Measurements from ENCODE around the gene BCL11A. TPM values are rescaled to one million over a fixed set of nuclear protein-coding genes. Genes with fewer than 3 reads are reported as not detected.

Gene BCL11A
- total RNA-seq, 1 donor from 2014 or later = 6.7 TPM

DNA sequence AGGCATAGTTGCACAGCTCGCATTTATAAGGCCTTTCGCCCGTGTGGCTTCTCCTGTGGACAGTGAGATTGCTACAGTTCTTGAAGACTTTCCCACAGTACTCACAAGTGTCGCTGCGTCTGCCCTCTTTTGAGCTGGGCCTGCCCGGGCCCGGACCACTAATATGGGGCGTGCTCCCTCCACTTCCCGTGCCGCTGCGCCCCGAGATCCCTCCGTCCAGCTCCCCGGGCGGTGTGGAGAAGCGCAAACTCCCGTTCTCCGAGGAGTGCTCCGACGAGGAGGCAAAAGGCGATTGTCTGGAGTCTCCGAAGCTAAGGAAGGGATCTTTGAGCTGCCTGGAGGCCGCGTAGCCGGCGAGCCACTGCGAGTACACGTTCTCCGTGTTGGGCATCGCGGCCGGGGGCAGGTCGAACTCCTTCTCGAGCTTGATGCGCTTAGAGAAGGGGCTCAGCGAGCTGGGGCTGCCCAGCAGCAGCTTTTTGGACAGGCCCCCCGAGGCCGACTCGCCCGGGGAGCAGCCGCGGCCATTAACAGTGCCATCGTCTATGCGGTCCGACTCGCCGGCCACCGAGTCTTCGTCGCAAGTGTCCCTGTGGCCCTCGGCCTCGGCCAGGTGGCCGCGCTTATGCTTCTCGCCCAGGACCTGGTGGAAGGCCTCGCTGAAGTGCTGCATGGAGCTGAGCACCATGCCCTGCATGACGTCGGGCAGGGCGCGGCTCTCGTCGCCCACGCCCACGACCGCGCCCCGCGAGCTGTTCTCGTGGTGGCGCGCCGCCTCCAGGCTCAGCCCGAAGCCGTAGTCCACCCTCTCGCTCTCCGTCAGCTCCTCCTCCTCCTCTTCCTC, 92.7 kb downstream of the BCL11A start:
- TF ChIP-seq, protein P1, sequence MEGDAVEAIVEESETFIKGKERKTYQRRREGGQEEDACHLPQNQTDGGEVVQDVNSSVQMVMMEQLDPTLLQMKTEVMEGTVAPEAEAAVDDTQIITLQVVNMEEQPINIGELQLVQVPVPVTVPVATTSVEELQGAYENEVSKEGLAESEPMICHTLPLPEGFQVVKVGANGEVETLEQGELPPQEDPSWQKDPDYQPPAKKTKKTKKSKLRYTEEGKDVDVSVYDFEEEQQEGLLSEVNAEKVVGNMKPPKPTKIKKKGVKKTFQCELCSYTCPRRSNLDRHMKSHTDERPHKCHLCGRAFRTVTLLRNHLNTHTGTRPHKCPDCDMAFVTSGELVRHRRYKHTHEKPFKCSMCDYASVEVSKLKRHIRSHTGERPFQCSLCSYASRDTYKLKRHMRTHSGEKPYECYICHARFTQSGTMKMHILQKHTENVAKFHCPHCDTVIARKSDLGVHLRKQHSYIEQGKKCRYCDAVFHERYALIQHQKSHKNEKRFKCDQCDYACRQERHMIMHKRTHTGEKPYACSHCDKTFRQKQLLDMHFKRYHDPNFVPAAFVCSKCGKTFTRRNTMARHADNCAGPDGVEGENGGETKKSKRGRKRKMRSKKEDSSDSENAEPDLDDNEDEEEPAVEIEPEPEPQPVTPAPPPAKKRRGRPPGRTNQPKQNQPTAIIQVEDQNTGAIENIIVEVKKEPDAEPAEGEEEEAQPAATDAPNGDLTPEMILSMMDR (IDR thresholded peaks at IDR 0.05; ENCODE audit: insufficient read depth, low read length, poor library complexity, severe bottlenecking) = no peak
- Histone ChIP-seq H3K36me3 (ENCODE audit: control insufficient read depth, insufficient read depth, low read length) (no peaks in the 10 kb centered on the region), H3K4me3 (ENCODE audit: low read depth, low read length) (no peak overlapping the region), H3K27me3 (ENCODE audit: control insufficient read depth, insufficient read depth, low read length) (no peaks in the 10 kb centered on the region)
- no peak for DNase-seq (ENCODE audit: low read depth)

DNA sequence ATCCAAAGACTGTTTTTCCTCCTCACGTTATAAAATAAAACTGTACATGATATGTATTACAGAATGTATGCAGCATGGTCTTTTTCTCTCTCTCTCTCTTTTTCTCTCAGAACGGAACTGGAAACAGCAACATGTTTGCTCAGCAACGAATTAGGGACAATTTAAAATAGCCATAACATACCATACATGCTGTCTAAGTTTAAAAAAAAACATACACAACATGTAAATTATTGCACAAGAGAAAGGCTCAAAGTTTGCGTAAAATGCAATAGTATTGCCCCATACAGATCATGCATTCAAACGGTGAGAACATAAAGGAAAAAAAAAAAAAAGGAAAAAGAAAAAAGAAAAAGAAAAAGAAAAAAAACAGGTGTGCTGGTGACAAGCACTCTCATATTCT, 93.6 kb downstream of the BCL11A start:
- TF ChIP-seq, protein P1 (IDR thresholded peaks at IDR 0.05; ENCODE audit: insufficient read depth, low read length, poor library complexity, severe bottlenecking) = no peak
- H3K36me3 ChIP-seq (ENCODE audit: control insufficient read depth, insufficient read depth, low read length) = no peaks in the 10 kb centered on the region
- DNase-seq (ENCODE audit: low read depth) = no peak
- no peak overlapping the region for H3K4me3 ChIP-seq (ENCODE audit: low read depth, low read length)
- H3K27me3 ChIP-seq (ENCODE audit: control insufficient read depth, insufficient read depth, low read length) = no peaks in the 10 kb centered on the region

GRCh38 chr2:60456115-60456770, 97.2 kb downstream of the BCL11A start:
- no peaks in the 10 kb centered on the region for H3K36me3 ChIP-seq (ENCODE audit: control insufficient read depth, insufficient read depth, low read length)
- TF ChIP-seq, protein P1 (IDR thresholded peaks at IDR 0.05; ENCODE audit: insufficient read depth, low read length, poor library complexity, severe bottlenecking) = no peak
- H3K4me3 ChIP-seq (ENCODE audit: low read depth, low read length) = no peak overlapping the region
- H3K27me3 ChIP-seq (ENCODE audit: control insufficient read depth, insufficient read depth, low read length) = no peaks in the 10 kb centered on the region
- DNase-seq (ENCODE audit: low read depth) = no peak

DNA sequence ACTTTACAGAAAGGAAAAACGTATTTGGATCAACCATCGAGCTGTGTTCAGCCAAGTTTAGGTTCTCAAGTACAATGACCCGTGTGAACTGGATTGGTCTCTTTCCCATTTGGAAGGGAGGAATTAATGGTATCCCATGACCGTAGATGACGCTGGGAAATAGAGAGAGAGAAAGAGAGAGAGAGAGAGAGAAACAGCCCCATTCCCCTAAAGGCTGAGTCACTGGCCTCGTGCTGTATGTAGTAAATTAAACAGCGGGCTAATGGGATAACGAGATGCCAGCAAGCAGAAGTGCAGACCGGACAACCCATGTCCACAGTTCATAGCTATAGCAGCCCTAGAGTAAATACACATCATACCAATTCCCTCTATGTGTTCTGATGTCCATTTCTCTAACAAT, 99.6 kb downstream of the BCL11A start:
- DNase-seq (ENCODE audit: low read depth) = no peak
- Histone ChIP-seq H3K4me3 (ENCODE audit: low read depth, low read length) (no peak overlapping the region), H3K27me3 (ENCODE audit: control insufficient read depth, insufficient read depth, low read length) (no peaks in the 10 kb centered on the region), H3K36me3 (ENCODE audit: control insufficient read depth, insufficient read depth, low read length) (no peaks in the 10 kb centered on the region)
- TF ChIP-seq, protein P1 (IDR thresholded peaks at IDR 0.05; ENCODE audit: insufficient read depth, low read length, poor library complexity, severe bottlenecking) = no peak

- no peaks in the 10 kb centered on the region for H3K27me3 ChIP-seq (ENCODE audit: control insufficient read depth, insufficient read depth, low read length)
- TF ChIP-seq, protein P1 (IDR thresholded peaks at IDR 0.05; ENCODE audit: insufficient read depth, low read length, poor library complexity, severe bottlenecking) = no peak
- DNase-seq (ENCODE audit: low read depth) = no peak
- no peaks in the 10 kb centered on the region for H3K36me3 ChIP-seq (ENCODE audit: control insufficient read depth, insufficient read depth, low read length)
- no peak overlapping the region for H3K4me3 ChIP-seq (ENCODE audit: low read depth, low read length)
Measured at GRCh38 chr2:60453301-60453700, 100.2 kb downstream of the BCL11A start.

Measured in kidney epithelial cell (primary cell).